KMS-11 (cell line): ENCODE measurements around the gene ARL15.

Source experiments
- H2AFZ ChIP-seq: fragments of 200-600 bp; sonication (generic); 2 replicates; pipeline ENCODE4 v1.6.1; 2016; ENCODE audit warnings: antibody characterized with exemption, mixed run types, low read depth
- H3K27ac ChIP-seq: fragments of 200-600 bp; sonication (generic); 2 replicates; pipeline ENCODE4 v1.6.1; 2016; ENCODE audit warnings: mild to moderate bottlenecking, mixed run types
- H3K27me3 ChIP-seq: fragments of 200-600 bp; sonication (generic); 2 replicates; pipeline ENCODE4 v1.6.1; 2017; ENCODE audit warnings: mild to moderate bottlenecking, low read depth, mixed run types, moderate library complexity; ENCODE audit not compliant: insufficient read depth
- H3K36me3 ChIP-seq: fragments of 200-600 bp; sonication (generic); 2 replicates; pipeline ENCODE4 v1.6.1; 2017; ENCODE audit warnings: mild to moderate bottlenecking, mixed run types; ENCODE audit not compliant: insufficient read depth
- H3K4me1 ChIP-seq: fragments of 200-600 bp; sonication (generic); 2 replicates; pipeline ENCODE4 v1.6.1; 2016; ENCODE audit warnings: mild to moderate bottlenecking, low read depth, mixed run types; ENCODE audit not compliant: poor library complexity, severe bottlenecking
- H3K4me2 ChIP-seq: fragments of 200-600 bp; sonication (generic); 2 replicates; pipeline ENCODE4 v1.7.0; 2016; ENCODE audit warnings: mild to moderate bottlenecking, mixed run types
- H3K4me3 ChIP-seq: fragments of 200-600 bp; sonication (generic); IDR thresholded peaks from 2 replicates; pipeline ENCODE4 v1.6.1; 2017; ENCODE audit warnings: low read depth, low read length, mixed read lengths; ENCODE audit not compliant: insufficient read depth
- H3K79me2 ChIP-seq: fragments of 200-600 bp; sonication (generic); 2 replicates; pipeline ENCODE4 v1.6.1; 2016; ENCODE audit warnings: low read depth, mixed run types; ENCODE audit not compliant: insufficient read depth
- H3K9ac ChIP-seq: fragments of 200-600 bp; sonication (generic); 2 replicates; pipeline ENCODE4 v1.6.1; 2016; ENCODE audit warnings: mild to moderate bottlenecking, mixed run types
- H4K20me1 ChIP-seq: fragments of 200-600 bp; sonication (generic); 2 replicates; pipeline ENCODE4 v1.6.1; 2016; ENCODE audit warnings: mild to moderate bottlenecking, mixed run types; ENCODE audit not compliant: insufficient read depth
- CTCF ChIP-seq: fragments of 200-600 bp; sonication (generic); conservative IDR thresholded peaks from 2 replicates; pipeline ENCODE4 v1.6.1; 2017; ENCODE audit warnings: low read depth, mild to moderate bottlenecking, antibody characterized with exemption, low read length, moderate library complexity, mixed read lengths

ARL15 gene

GRCh38 chr5:54306893-54307292 is 3.5 kb downstream of the ARL15 start:
- Histone ChIP-seq H4K20me1 (no peaks in the 10 kb centered on the region), H3K79me2 (peaks cover 25% of the 10 kb centered on the region; the same call in 1 of the 2 replicates), H3K4me1 (peaks cover 17% of the 10 kb centered on the region), H3K27ac (no peak overlapping the region), H3K36me3 (no peaks in the 10 kb centered on the region), H3K4me2 (no peak overlapping the region), H2AFZ (no peak overlapping the region), H3K27me3 (no peaks in the 10 kb centered on the region), H3K9ac (no peak overlapping the region), H3K4me3 (no peak overlapping the region)
- TF ChIP-seq CTCF, result no peak

- no peak overlapping the region for H3K4me2 ChIP-seq
- H3K27me3 ChIP-seq, result no peaks in the 10 kb centered on the region
- no peaks in the 10 kb centered on the region for H3K36me3 ChIP-seq
- H3K4me3 ChIP-seq, result no peak overlapping the region
- peaks cover 17% of the 10 kb centered on the region for H3K4me1 ChIP-seq
- H3K9ac ChIP-seq, result no peak overlapping the region
- no peak overlapping the region for H3K27ac ChIP-seq
- no peaks in the 10 kb centered on the region for H4K20me1 ChIP-seq
- TF ChIP-seq CTCF, result no peak
- peaks cover 25% of the 10 kb centered on the region; the same call in 1 of the 2 replicates for H3K79me2 ChIP-seq
- no peak overlapping the region for H2AFZ ChIP-seq
Observed at GRCh38 chr5:54305737-54306136, 4.6 kb downstream of the ARL15 start.

GRCh38 chr5:54304040-54304439 is 6.3 kb downstream of the ARL15 start:
- no peak overlapping the region for H3K9ac ChIP-seq
- H3K4me1 ChIP-seq, result peaks cover 12% of the 10 kb centered on the region
- no peak overlapping the region for H3K27ac ChIP-seq
- H3K36me3 ChIP-seq, result no peaks in the 10 kb centered on the region
- TF ChIP-seq CTCF, result no peak
- peaks cover 21% of the 10 kb centered on the region; the same call in 1 of the 2 replicates for H3K79me2 ChIP-seq
- H3K27me3 ChIP-seq, result no peaks in the 10 kb centered on the region
- no peak overlapping the region for H3K4me3 ChIP-seq
- no peaks in the 10 kb centered on the region for H4K20me1 ChIP-seq
- no peak overlapping the region for H3K4me2 ChIP-seq
- no peak overlapping the region for H2AFZ ChIP-seq

GRCh38 chr5:54302267-54302687 is 8.1 kb downstream of the ARL15 start:
- Histone ChIP-seq H3K4me2 (no peak overlapping the region), H4K20me1 (no peaks in the 10 kb centered on the region)
- no peak for TF ChIP-seq CTCF

More at GRCh38 chr5:54302267-54302687, 8.1 kb downstream of the ARL15 start:
- Histone ChIP-seq H2AFZ (no peak overlapping the region), H3K27me3 (no peaks in the 10 kb centered on the region), H3K9ac (no peak overlapping the region), H3K4me1 (peaks cover 4% of the 10 kb centered on the region), H3K36me3 (no peaks in the 10 kb centered on the region), H3K79me2 (peaks cover 17% of the 10 kb centered on the region; the same call in 1 of the 2 replicates), H3K4me3 (no peak overlapping the region), H3K27ac (no peak overlapping the region)
